A549 (cell line): ENCODE measurements around the gene PDIK1L.

Experiments
- CEBPB ChIP-seq, 2 experiments: fragments of >200 bp in 1 of 2; sonication (Bioruptor Twin) in 1 of 2; formaldehyde crosslinking in 1 of 2; IDR thresholded peaks; 2 replicates each; pipeline ENCODE4 v1.6.1; 2012 to 2016
- EP300 ChIP-seq, 2 experiments: fragments of >200 bp; sonication (Bioruptor Twin); formaldehyde crosslinking; IDR thresholded peaks; 2 replicates in 1 of 2; 3 replicates in 1 of 2; pipeline ENCODE4 v1.6.1; 2016 to 2017
- HDAC2 ChIP-seq: fragments of 200-600 bp; sonication (generic); IDR thresholded peaks from 2 replicates; pipeline ENCODE4 v1.6.1; 2016
- NPAS2 ChIP-seq: fragments of 250-450 bp; sonication (Bioruptor Pico); IDR thresholded peaks from 2 replicates; pipeline ENCODE4 v1.8.0; 2022; ENCODE audit warnings: mild to moderate bottlenecking, moderate library complexity, borderline replicate concordance
- POLR2A ChIP-seq: IDR thresholded peaks from 2 replicates; pipeline ENCODE4 v1.6.1; 2012; ENCODE audit warnings: mild to moderate bottlenecking, low read length
- RNF2 ChIP-seq: fragments of 200-600 bp; sonication (generic); IDR thresholded peaks from 2 replicates; pipeline ENCODE4 v1.6.1; 2016; ENCODE audit warnings: low read depth, mild to moderate bottlenecking, antibody characterized with exemption, moderate library complexity, borderline replicate concordance
- TF ChIP-seq, protein P1 (sequence below): fragments of >200 bp; sonication (Bioruptor Twin); formaldehyde crosslinking; IDR thresholded peaks from 3 replicates; pipeline ENCODE4 v1.5.1; 2016

DNA sequence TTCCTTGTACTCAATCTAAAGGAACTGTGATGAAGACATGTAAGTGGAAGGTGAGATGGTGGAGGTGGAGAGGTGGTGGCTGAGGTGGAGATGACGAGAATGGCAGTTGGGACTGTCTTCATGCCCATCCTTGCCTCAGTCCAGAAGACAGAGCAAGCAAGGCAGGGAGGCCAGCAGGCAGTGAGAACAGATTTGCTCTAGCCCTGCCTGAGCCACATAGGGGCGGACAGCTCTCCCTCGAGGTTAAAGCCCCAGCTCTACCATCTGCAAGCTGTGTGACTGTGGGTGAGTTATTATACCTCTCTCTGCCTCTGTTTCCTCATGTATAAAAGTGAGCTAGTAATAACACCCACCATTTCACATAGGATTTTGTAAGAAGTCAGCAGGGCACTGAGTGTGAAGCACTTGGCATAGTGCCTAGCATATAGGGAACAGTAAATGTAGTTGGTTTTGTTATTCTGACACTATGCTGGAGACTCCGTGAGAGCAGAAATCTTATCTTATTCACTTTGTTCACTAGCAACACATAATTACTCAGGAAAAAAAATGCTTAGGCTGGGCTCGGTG, 42.4 kb downstream of the PDIK1L start:
- TF ChIP-seq, protein P1, sequence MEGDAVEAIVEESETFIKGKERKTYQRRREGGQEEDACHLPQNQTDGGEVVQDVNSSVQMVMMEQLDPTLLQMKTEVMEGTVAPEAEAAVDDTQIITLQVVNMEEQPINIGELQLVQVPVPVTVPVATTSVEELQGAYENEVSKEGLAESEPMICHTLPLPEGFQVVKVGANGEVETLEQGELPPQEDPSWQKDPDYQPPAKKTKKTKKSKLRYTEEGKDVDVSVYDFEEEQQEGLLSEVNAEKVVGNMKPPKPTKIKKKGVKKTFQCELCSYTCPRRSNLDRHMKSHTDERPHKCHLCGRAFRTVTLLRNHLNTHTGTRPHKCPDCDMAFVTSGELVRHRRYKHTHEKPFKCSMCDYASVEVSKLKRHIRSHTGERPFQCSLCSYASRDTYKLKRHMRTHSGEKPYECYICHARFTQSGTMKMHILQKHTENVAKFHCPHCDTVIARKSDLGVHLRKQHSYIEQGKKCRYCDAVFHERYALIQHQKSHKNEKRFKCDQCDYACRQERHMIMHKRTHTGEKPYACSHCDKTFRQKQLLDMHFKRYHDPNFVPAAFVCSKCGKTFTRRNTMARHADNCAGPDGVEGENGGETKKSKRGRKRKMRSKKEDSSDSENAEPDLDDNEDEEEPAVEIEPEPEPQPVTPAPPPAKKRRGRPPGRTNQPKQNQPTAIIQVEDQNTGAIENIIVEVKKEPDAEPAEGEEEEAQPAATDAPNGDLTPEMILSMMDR = no peak
- TF ChIP-seq RNF2 (no peak), POLR2A (no peak), HDAC2 (no peak), CEBPB (IDR thresholded peaks at IDR 0.05) (no peak), NPAS2 (CRISPR knock-in tag) (no peak), EP300 (IDR thresholded peaks at IDR 0.05) (no peak)
